Pons (tissue), 1 donor: Measurements from ENCODE around the gene SHC1.
A peak's percentile ranks its signal among the peaks of the same experiment; 100 is the strongest.

Experiments used
- DNase-seq: peaks from one replicate; pipeline ENCODE4 v3.0.0-alpha.2; 2016; ENCODE audit warnings: low spot score

Gene SHC1

GRCh38 chr1:154937085-154937987 is 33.2 kb downstream of the SHC1 start:
- DNase-seq, result peak; percentile 96

DNA sequence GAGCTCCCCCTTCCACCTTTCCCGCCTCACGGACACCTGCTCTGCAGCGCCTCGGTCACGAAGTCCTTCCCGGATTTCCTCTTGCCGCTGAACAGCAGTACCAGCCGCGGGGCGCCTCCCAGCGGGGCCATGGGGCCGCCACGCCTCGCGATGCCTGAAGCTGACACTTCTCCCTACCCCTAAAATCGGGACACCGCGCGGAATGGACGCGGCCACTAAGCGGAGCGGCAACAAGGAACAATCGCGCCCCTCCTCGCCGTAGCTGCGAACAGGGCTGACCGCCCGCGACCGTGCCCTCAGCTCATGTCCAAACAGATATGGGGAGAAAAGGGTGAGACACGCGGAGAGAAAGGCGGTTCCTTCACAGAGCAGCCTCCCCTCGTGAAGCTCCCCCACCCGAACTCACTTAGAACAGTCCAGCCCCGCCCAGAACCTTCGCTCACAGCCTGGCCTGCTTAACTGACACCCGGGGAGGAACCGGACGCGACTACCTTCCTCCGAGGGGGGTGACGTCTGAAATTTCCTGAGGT is 33.9 kb downstream of the SHC1 start, which contains the start of gene PMVK:
PMVK (minus strand) TSS at position 165 of the 530 bp plus-strand sequence; CDS start at position 131, 34 bp downstream.
- peak; percentile 98 for DNase-seq

GRCh38 chr1:154935749-154936554 is 34.6 kb downstream of the SHC1 start:
- DNase-seq, result no peak

DNA sequence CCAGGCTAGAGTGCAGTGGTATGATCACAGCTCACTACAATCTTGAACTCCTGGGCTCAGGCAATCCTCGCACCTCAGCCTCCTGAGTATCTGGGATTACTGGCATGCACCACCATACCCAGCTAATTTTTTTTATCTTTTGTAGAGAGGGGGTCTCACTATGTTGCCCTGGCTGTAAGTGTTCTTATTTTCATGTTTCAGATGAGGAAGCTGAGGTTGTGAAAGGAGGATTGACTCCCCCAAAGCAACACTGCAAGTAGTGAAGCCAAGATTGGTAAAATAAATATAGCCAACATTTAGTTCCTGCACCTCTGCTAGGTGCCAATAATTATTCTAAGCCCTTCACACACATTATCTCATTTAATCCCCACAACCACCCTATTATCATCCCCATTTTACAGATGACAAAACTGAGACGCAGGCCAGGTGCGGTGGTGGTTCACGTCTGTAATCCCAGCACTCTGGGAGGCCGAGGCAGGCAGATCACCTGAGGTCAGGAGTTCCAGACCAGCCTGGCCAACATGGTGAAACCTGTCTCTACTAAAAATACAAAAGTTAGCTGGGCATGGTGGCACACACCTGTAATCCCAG is 36.1 kb downstream of the SHC1 start:
- no peak for DNase-seq

GRCh38 chr1:154931940-154932487 is 38.5 kb downstream of the SHC1 start:
- no peak for DNase-seq

- no peak for DNase-seq
Measured at GRCh38 chr1:154926201-154926600, 44.3 kb downstream of the SHC1 start.

DNA sequence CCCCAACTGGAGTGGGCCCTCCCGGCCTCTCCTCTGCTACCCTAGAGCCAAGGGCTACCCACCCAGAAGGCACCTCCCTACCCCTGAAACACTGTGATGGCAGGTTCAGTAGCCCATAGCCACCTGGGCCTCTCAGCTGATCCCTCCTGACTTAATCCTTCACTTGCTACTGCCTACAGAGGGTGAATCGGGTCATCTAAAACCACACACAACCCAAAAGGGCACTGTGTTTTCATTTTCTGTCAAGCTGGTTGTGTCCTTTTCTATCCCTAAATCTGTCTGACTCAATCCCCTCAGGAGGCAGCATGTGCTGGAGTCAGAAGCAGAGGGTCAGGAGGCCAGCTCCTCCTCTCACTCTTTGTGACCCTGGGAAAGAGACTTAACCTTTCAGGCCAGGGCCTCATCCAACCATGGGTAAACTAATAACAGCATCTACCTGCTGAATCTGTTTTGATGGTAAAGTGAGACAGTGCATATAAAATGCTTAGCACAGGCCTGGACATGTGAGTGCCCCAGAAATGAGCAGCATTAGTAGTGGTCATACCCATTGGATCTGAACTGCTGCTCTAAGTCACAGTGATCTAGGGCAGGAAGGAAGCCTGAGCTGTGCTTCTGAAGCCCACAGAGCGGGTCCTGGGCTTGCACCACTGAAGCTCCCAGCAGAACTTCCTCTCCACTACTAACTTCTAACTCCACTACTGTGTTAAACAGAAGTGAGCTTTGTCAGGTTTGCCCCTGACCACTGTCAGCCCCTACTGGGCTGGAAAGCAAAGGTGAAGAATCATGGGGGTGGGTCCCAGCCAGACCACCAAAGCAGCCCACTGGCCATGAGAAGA is 45.0 kb downstream of the SHC1 start:
- DNase-seq, result no peak

- DNase-seq, result no peak
Measured at GRCh38 chr1:154923695-154924094, 46.9 kb downstream of the SHC1 start.

GRCh38 chr1:154913273-154913672 is 57.3 kb downstream of the SHC1 start:
- no peak for DNase-seq

DNA sequence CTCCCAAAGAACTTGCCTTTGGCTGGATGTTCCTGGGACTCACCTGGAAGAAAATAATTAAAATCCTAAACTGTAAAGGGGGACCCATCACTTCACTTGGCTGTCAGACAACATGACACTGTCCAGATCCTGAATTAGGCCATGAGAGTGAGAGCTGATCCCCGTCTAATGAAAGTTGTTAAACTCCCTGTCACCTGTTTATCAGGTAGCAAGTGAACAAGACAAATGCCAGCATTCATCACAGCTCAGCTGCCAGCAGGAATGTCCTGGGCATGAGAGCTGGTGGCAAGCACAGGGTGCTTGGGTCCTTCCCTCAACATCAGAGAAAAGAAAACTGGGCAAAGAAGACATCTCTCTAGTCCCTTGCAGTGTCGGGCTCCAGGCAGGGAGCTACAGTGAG is 57.8 kb downstream of the SHC1 start:
- no peak for DNase-seq
